Panc1 (cell line): ENCODE measurements around the gene DUT. TPM values are rescaled to one million over a fixed set of nuclear protein-coding genes. Genes with fewer than 3 reads are reported as not detected.

Source experiments
- ATAC-seq: fragments of 200-7000 bp; cut with Tn5 transposase; 2 replicates; pipeline ENCODE4 v1.9.1; 2020; ENCODE audit warnings: mild to moderate bottlenecking, moderate library complexity
- BruUV-seq: library from RNA; stranded (reverse); fragments of 400-500 nt; replicated peaks from 2 replicates; lab custom pipeline; 2021; lab: Mats Ljungman, UMichigan
- CTCF ChIA-PET: fragments of 300-600 bp; sonication (Branson Sonifier 250); formaldehyde crosslinking; loops from one replicate; lab custom pipeline; 2022; ENCODE audit warnings: antibody characterized with exemption; lab: Charles Lee
- POLR2A ChIA-PET: fragments of 300-600 bp; sonication (Branson Sonifier 250); formaldehyde crosslinking; loops from one replicate; lab custom pipeline; 2022; ENCODE audit warnings: antibody characterized with exemption; lab: Charles Lee
- DNase-seq: peaks from one replicate; pipeline ENCODE4 v3.0.0-alpha.2; 2010; ENCODE audit warnings: low read depth, low spot score
- H3K27ac ChIP-seq: 2 replicates; pipeline ENCODE4 v1.5.1; 2011; ENCODE audit warnings: mild to moderate bottlenecking, low read length, inconsistent platforms
- H3K27me3 ChIP-seq: fragments of 200-500 bp; sonication (Bioruptor generic); 2 replicates; pipeline ENCODE4 v1.6.0; 2014; ENCODE audit warnings: low read length, inconsistent platforms; ENCODE audit not compliant: control insufficient read depth, insufficient read depth
- H3K36me3 ChIP-seq: fragments of 200-500 bp; sonication (Bioruptor generic); 2 replicates; pipeline ENCODE4 v1.5.1; 2014; ENCODE audit warnings: inconsistent platforms, mild to moderate bottlenecking, low read length, moderate library complexity; ENCODE audit not compliant: control insufficient read depth, insufficient read depth
- H3K4me1 ChIP-seq: 2 replicates; pipeline ENCODE4 v1.5.1; 2011; ENCODE audit warnings: inconsistent platforms, mild to moderate bottlenecking, low read length, moderate library complexity; ENCODE audit not compliant: control insufficient read depth, insufficient read depth
- H3K4me3 ChIP-seq, 2 experiments: 2 replicates each; pipeline ENCODE4 v1.5.1; 2011 to 2012; ENCODE audit warnings: low read depth in 2 of 2, low read length in 2 of 2, mild to moderate bottlenecking in 2 of 2, inconsistent platforms in 1 of 2, moderate library complexity in 1 of 2
- H3K9me3 ChIP-seq: fragments of 200-500 bp; sonication (Bioruptor generic); 2 replicates; pipeline ENCODE4 v1.5.1; 2014; ENCODE audit warnings: low read depth, mild to moderate bottlenecking, inconsistent platforms, low read length, moderate library complexity; ENCODE audit not compliant: control insufficient read depth, insufficient read depth
- POLR2AphosphoS5 ChIP-seq: IDR thresholded peaks from 2 replicates; pipeline ENCODE4 v1.6.1; 2012; ENCODE audit warnings: mild to moderate bottlenecking, low read depth, low read length, moderate library complexity
- REST ChIP-seq, 2 experiments: IDR thresholded peaks; 2 replicates each; pipeline ENCODE4 v1.6.1; 2011 to 2012; ENCODE audit warnings: low read depth in 2 of 2, control low read depth in 1 of 2, low read length in 1 of 2, mild to moderate bottlenecking in 1 of 2, moderate library complexity in 1 of 2; ENCODE audit not compliant: insufficient read depth in 1 of 2
- SIN3A ChIP-seq: IDR thresholded peaks from 2 replicates; pipeline ENCODE4 v1.6.1; 2012; ENCODE audit warnings: low read depth, mild to moderate bottlenecking, low read length, moderate library complexity, borderline replicate concordance; ENCODE audit not compliant: insufficient read depth
- TCF7L2 ChIP-seq: IDR thresholded peaks from 2 replicates; pipeline ENCODE4 v1.6.1; 2011; ENCODE audit warnings: mild to moderate bottlenecking, low read depth, low read length, inconsistent platforms
- in situ Hi-C: cut with HindIII; loops from 2 replicates; pipeline ENCODE4 v1.10.0; 2016; ENCODE audit warnings: low sequenced_read_pairs, low pct_unique_long_range_greater_than_20kb
- intact Hi-C: fragments of 100-400 bp; cut with micrococcal nuclease; formaldehyde crosslinking; loops from one replicate; pipeline ENCODE4 v1.10.0; 2022; ENCODE audit not compliant: unreplicated experiment
- total RNA-seq: library from RNA; stranded (reverse); gene quantifications from one replicate; pipeline ENCODE4 v1.2.1, GENCODE V29; 2021; ENCODE audit not compliant: unreplicated experiment
- TF ChIP-seq, protein P1 (sequence below): fragments of 450-650 bp; IDR thresholded peaks from 2 replicates; pipeline ENCODE4 v1.5.1; 2017; ENCODE audit warnings: mild to moderate bottlenecking

DUT gene
- total RNA-seq, 1 experiment from 2014 or later: 220 TPM

- ATAC-seq (no peak), DNase-seq (no peak)
- ChIA-PET POLR2A (no interaction called here), CTCF (no interaction called here)
- Histone ChIP-seq H3K36me3 (peaks cover 50% of the 10 kb centered on the region), H3K27ac (no peak overlapping the region), H3K9me3 (no peaks in the 10 kb centered on the region), H3K4me1 (no peaks in the 10 kb centered on the region), H3K27me3 (no peaks in the 10 kb centered on the region), H3K4me3 (no peak overlapping the region)
- intact Hi-C loops (no loop called here), in situ Hi-C loops (no loop called here)
- TF ChIP-seq TCF7L2 (no peak), REST (IDR thresholded peaks at IDR 0.05; ENCODE audit: insufficient read depth in 1 of 2, low read depth in 2 of 2, low read length in 1 of 2) (no peak), POLR2AphosphoS5 (no peak), SIN3A (no peak)
- TF ChIP-seq, protein P1, sequence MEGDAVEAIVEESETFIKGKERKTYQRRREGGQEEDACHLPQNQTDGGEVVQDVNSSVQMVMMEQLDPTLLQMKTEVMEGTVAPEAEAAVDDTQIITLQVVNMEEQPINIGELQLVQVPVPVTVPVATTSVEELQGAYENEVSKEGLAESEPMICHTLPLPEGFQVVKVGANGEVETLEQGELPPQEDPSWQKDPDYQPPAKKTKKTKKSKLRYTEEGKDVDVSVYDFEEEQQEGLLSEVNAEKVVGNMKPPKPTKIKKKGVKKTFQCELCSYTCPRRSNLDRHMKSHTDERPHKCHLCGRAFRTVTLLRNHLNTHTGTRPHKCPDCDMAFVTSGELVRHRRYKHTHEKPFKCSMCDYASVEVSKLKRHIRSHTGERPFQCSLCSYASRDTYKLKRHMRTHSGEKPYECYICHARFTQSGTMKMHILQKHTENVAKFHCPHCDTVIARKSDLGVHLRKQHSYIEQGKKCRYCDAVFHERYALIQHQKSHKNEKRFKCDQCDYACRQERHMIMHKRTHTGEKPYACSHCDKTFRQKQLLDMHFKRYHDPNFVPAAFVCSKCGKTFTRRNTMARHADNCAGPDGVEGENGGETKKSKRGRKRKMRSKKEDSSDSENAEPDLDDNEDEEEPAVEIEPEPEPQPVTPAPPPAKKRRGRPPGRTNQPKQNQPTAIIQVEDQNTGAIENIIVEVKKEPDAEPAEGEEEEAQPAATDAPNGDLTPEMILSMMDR: no peak
- BruUV-seq: no TSS peak
These were observed 8.9 kb downstream of the DUT start for GRCh38 chr15:48340111-48340510.

GRCh38 chr15:48343865-48344264, 12.6 kb downstream of the DUT start:
- in situ Hi-C loops (no loop called here), intact Hi-C loops (no loop called here)
- Histone ChIP-seq H3K27me3 (no peaks in the 10 kb centered on the region), H3K27ac (no peak overlapping the region), H3K4me3 (no peak overlapping the region), H3K36me3 (peaks cover 30% of the 10 kb centered on the region), H3K4me1 (no peaks in the 10 kb centered on the region), H3K9me3 (no peaks in the 10 kb centered on the region)
- POLR2A ChIA-PET: interaction anchor here (0.6 kb wide), 1 partner anchor 617 kb away, joined by 3 read pairs; no protein-coding TSS in a partner anchor
- DNase-seq: no peak
- TF ChIP-seq POLR2AphosphoS5 (no peak), REST (IDR thresholded peaks at IDR 0.05; ENCODE audit: insufficient read depth in 1 of 2, low read depth in 2 of 2, low read length in 1 of 2) (no peak), TCF7L2 (no peak), SIN3A (no peak)
- TF ChIP-seq, protein P1: no peak
- ATAC-seq: 0 out of 2 replicates have a peak, but pooled peaks have one; percentile 42
- CTCF ChIA-PET: no interaction called here
- BruUV-seq: no TSS peak
